Neural cell (in vitro differentiated cells): ENCODE measurements around the gene PLPPR5. TPM values are rescaled to one million over a fixed set of nuclear protein-coding genes. Genes with fewer than 3 reads are reported as not detected.

ENCODE experiments used
- H2AFZ ChIP-seq: fragments of 200-600, 300-800 bp; sonication (generic), shearing (Covaris generic); 2 replicates; pipeline ENCODE4 v1.6.0; 2014; ENCODE audit warnings: low read depth, mild to moderate bottlenecking, antibody characterized with exemption, low read length, moderate library complexity
- H3F3A ChIP-seq: fragments of 200-600 bp; shearing (Covaris generic); 2 replicates; pipeline ENCODE4 v1.6.1; 2016; ENCODE audit warnings: mild to moderate bottlenecking, moderate library complexity, mixed read lengths, antibody characterized with exemption, low read length; ENCODE audit not compliant: insufficient read depth, poor library complexity, severe bottlenecking
- H3K27ac ChIP-seq: fragments of 200-600, 300-800 bp; sonication (generic), shearing (Covaris generic); 2 replicates; pipeline ENCODE4 v1.5.1; 2014; ENCODE audit warnings: mild to moderate bottlenecking, low read length, moderate library complexity
- H3K27me3 ChIP-seq: fragments of 300-800, 200-600 bp; sonication (generic), shearing (Covaris generic); 2 replicates; pipeline ENCODE4 v1.6.0; 2014; ENCODE audit warnings: mild to moderate bottlenecking, low read depth, low read length, moderate library complexity; ENCODE audit not compliant: insufficient read depth
- H3K36me3 ChIP-seq: fragments of 300-800, 200-600 bp; sonication (generic), shearing (Covaris generic); 2 replicates; pipeline ENCODE4 v1.5.1; 2014; ENCODE audit warnings: mild to moderate bottlenecking, antibody characterized with exemption, low read length, moderate library complexity; ENCODE audit not compliant: insufficient read depth
- H3K4me2 ChIP-seq: fragments of 300-800, 200-600 bp; sonication (generic), shearing (Covaris generic); 2 replicates; pipeline ENCODE4 v1.6.0; 2014; ENCODE audit warnings: mild to moderate bottlenecking, low read length
- H3K4me3 ChIP-seq: fragments of 300-800, 200-600 bp; sonication (generic), shearing (Covaris generic); 2 replicates; pipeline ENCODE4 v1.5.1; 2014; ENCODE audit warnings: mild to moderate bottlenecking, low read length, moderate library complexity
- H3K79me2 ChIP-seq: fragments of 200-600 bp; shearing (Covaris generic); replicated peaks from 2 replicates; pipeline ENCODE4 v1.6.0; 2014; ENCODE audit warnings: mild to moderate bottlenecking, low read length, moderate library complexity; ENCODE audit not compliant: insufficient read depth
- H3K9ac ChIP-seq: fragments of 300-800, 200-600 bp; sonication (generic), shearing (Covaris generic); 2 replicates; pipeline ENCODE4 v1.6.1; 2016; ENCODE audit warnings: mild to moderate bottlenecking, low read length, mixed read lengths
- H3K9me2 ChIP-seq: fragments of 200-600 bp; shearing (Covaris generic); 2 replicates; pipeline ENCODE4 v1.6.1; 2016; ENCODE audit warnings: mild to moderate bottlenecking, low read length, mixed read lengths; ENCODE audit not compliant: insufficient read depth
- H3K9me3 ChIP-seq: fragments of 200-600, 300-800 bp; sonication (generic), shearing (Covaris generic); 2 replicates; pipeline ENCODE4 v1.6.1; 2016; ENCODE audit warnings: mild to moderate bottlenecking, mixed run types, low read length, moderate library complexity, mixed read lengths
- H4K20me1 ChIP-seq: fragments of 200-600 bp; shearing (Covaris generic); 2 replicates; pipeline ENCODE4 v1.6.1; 2016; ENCODE audit warnings: mild to moderate bottlenecking, mixed run types; ENCODE audit not compliant: insufficient read depth
- EP300 ChIP-seq: fragments of 450-650 bp; conservative IDR thresholded peaks from 2 replicates; pipeline ENCODE4 v1.6.1; 2014; ENCODE audit warnings: antibody characterized with exemption, mild to moderate bottlenecking, moderate library complexity; ENCODE audit not compliant: poor library complexity, severe bottlenecking
- EZH2 ChIP-seq: fragments of 200-600, 300-800 bp; shearing (Covaris generic), sonication (generic); IDR thresholded peaks from 2 replicates; pipeline ENCODE4 v1.6.1; 2014; ENCODE audit warnings: antibody characterized with exemption, low read length, borderline replicate concordance, mild to moderate bottlenecking; ENCODE audit not compliant: insufficient read depth, poor library complexity, severe bottlenecking
- MXI1 ChIP-seq: fragments of 450-650 bp; conservative IDR thresholded peaks from 2 replicates; pipeline ENCODE4 v1.6.1; 2014; ENCODE audit warnings: antibody characterized with exemption, mild to moderate bottlenecking; ENCODE audit not compliant: poor library complexity, severe bottlenecking
- POLR2AphosphoS5 ChIP-seq: IDR thresholded peaks from 2 replicates; pipeline ENCODE4 v1.6.1; 2012
- RAD21 ChIP-seq: fragments of 450-650 bp; conservative IDR thresholded peaks from 2 replicates; pipeline ENCODE4 v1.6.1; 2014; ENCODE audit warnings: antibody characterized with exemption, mild to moderate bottlenecking, moderate library complexity
- SMC3 ChIP-seq: fragments of 450-650 bp; conservative IDR thresholded peaks from 2 replicates; pipeline ENCODE4 v1.6.1; 2014; ENCODE audit warnings: antibody characterized with exemption, mild to moderate bottlenecking, moderate library complexity; ENCODE audit not compliant: poor library complexity
- TAF1 ChIP-seq: IDR thresholded peaks from 2 replicates; pipeline ENCODE4 v1.6.1; 2012; ENCODE audit warnings: low read depth
- polyA minus RNA-seq: library from RNA; depleted of rRNA, polyadenylated mRNA; stranded (reverse); fragments of >200 nt; gene quantifications from 2 replicates; pipeline ENCODE4 v1.2.3, GENCODE V29; 2014
- polyA plus RNA-seq: library from polyadenylated mRNA; depleted of rRNA; stranded (reverse); fragments of >200 nt; gene quantifications from 2 replicates; pipeline ENCODE4 v1.2.3, GENCODE V29; 2014
- TF ChIP-seq, protein P1 (sequence below): IDR thresholded peaks from 2 replicates; pipeline ENCODE4 v1.6.1; 2012; ENCODE audit warnings: borderline replicate concordance
- TF ChIP-seq, protein P2 (sequence below): fragments of 450-650 bp; IDR thresholded peaks from 2 replicates; pipeline ENCODE4 v1.5.1; 2014; ENCODE audit warnings: antibody characterized with exemption, mild to moderate bottlenecking, moderate library complexity; ENCODE audit not compliant: poor library complexity, severe bottlenecking

The PLPPR5 gene, protein sequence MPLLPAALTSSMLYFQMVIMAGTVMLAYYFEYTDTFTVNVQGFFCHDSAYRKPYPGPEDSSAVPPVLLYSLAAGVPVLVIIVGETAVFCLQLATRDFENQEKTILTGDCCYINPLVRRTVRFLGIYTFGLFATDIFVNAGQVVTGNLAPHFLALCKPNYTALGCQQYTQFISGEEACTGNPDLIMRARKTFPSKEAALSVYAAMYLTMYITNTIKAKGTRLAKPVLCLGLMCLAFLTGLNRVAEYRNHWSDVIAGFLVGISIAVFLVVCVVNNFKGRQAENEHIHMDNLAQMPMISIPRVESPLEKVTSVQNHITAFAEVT
- 17.0 and 21.9 TPM in 2 replicates for polyA plus RNA-seq
- polyA minus RNA-seq = 22.2 and 25.0 TPM in 2 replicates

DNA sequence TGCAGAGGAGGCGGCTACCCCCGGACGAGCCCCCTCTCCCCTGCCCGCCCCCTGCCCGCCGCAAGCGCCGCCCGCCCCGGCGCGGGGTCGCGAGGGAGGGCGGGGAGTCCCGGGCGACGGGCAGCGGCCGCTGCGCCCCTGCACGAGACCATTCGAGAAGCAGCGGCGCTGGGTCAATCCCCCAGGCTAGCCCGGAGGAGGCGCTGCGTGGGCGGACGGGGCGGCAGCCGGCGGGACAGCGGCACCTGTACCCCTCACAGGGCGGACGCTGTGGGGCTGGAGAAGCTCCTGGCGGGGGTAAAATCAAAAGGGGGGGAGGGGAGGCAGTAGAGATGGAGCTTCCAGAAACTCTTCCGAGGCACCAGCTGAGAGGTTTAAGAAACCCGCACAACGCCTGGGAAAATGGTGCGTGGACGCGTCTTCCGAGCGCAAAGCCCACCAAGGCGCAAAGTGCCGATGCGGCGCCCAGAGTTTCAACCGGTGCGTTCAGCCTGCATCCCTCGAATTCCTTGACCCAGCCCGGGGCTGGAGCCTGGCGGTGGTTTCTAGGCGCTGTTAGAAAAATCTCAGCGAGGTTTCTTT, at the start of gene PLPPR5:
Gene PLPPR5 (minus strand): TSS at position 1 of the 582 bp plus-strand sequence. CDS start 190 bp downstream, outside the sequence.
- Histone ChIP-seq H3K27me3 (peaks cover 19% of the 10 kb centered on the region), H3K36me3 (no peaks in the 10 kb centered on the region), H3F3A (no peaks in the 10 kb centered on the region), H2AFZ (peak within 1 kb of the TSS; percentile 71), H3K4me2 (peak within 1 kb of the TSS; percentile 69), H3K79me2 (no peaks in the 10 kb centered on the region), H3K27ac (peak within 1 kb of the TSS; percentile 55), H3K9me3 (no peaks in the 10 kb centered on the region), H3K9me2 (no peaks in the 10 kb centered on the region), H3K9ac (peak within 1 kb of the TSS; percentile 69), H4K20me1 (no peaks in the 10 kb centered on the region), H3K4me3 (peak within 1 kb of the TSS; percentile 83)
- no peak for TF ChIP-seq SMC3
- TF ChIP-seq, protein P1, sequence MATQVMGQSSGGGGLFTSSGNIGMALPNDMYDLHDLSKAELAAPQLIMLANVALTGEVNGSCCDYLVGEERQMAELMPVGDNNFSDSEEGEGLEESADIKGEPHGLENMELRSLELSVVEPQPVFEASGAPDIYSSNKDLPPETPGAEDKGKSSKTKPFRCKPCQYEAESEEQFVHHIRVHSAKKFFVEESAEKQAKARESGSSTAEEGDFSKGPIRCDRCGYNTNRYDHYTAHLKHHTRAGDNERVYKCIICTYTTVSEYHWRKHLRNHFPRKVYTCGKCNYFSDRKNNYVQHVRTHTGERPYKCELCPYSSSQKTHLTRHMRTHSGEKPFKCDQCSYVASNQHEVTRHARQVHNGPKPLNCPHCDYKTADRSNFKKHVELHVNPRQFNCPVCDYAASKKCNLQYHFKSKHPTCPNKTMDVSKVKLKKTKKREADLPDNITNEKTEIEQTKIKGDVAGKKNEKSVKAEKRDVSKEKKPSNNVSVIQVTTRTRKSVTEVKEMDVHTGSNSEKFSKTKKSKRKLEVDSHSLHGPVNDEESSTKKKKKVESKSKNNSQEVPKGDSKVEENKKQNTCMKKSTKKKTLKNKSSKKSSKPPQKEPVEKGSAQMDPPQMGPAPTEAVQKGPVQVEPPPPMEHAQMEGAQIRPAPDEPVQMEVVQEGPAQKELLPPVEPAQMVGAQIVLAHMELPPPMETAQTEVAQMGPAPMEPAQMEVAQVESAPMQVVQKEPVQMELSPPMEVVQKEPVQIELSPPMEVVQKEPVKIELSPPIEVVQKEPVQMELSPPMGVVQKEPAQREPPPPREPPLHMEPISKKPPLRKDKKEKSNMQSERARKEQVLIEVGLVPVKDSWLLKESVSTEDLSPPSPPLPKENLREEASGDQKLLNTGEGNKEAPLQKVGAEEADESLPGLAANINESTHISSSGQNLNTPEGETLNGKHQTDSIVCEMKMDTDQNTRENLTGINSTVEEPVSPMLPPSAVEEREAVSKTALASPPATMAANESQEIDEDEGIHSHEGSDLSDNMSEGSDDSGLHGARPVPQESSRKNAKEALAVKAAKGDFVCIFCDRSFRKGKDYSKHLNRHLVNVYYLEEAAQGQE = no peak
- no peak for TF ChIP-seq RAD21
- TF ChIP-seq EZH2 = no peak
- TF ChIP-seq EP300 = no peak
- TF ChIP-seq POLR2AphosphoS5 = no peak
- no peak for TF ChIP-seq TAF1
- no peak for TF ChIP-seq MXI1
- TF ChIP-seq, protein P2, sequence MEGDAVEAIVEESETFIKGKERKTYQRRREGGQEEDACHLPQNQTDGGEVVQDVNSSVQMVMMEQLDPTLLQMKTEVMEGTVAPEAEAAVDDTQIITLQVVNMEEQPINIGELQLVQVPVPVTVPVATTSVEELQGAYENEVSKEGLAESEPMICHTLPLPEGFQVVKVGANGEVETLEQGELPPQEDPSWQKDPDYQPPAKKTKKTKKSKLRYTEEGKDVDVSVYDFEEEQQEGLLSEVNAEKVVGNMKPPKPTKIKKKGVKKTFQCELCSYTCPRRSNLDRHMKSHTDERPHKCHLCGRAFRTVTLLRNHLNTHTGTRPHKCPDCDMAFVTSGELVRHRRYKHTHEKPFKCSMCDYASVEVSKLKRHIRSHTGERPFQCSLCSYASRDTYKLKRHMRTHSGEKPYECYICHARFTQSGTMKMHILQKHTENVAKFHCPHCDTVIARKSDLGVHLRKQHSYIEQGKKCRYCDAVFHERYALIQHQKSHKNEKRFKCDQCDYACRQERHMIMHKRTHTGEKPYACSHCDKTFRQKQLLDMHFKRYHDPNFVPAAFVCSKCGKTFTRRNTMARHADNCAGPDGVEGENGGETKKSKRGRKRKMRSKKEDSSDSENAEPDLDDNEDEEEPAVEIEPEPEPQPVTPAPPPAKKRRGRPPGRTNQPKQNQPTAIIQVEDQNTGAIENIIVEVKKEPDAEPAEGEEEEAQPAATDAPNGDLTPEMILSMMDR = no peak

DNA sequence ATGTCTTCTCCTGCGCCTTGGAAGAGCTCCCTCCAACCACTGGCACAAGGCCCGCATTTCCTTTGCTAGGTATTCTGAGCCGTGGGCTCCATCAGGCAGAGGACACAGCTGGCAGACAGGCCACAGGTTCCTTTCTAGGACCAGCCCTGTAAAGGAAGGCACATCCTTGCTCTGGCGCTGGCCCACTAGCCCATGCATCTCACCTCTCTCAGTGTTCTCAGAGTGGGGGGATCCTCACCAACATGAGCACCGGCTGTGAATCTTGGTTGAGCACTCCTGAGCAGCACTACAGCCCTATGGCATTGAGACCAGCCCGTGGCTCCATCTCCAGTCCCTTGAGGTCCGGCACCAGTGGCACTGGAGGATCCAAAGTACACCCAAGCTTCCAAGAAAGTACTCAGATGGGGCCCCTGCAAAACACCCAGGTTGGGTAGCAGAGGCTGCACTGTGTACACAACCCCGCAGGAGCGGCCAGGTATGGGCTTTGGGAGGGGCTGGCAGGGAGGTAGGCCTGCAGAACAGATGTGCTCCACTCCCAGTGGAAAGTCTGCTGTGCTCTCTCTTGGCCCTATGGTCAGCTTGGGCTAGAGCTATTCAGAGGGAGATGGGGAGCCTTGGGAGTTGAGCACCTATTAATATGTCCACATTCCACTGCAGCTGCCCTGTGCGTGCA, 47.1 kb upstream of the PLPPR5 start:
- Histone ChIP-seq H2AFZ (no peak overlapping the region), H3K79me2 (no peaks in the 10 kb centered on the region), H3K9me3 (no peaks in the 10 kb centered on the region), H4K20me1 (no peaks in the 10 kb centered on the region), H3K4me2 (no peak overlapping the region), H3K36me3 (no peaks in the 10 kb centered on the region), H3K27ac (no peak overlapping the region), H3K9me2 (no peaks in the 10 kb centered on the region), H3K27me3 (no peaks in the 10 kb centered on the region), H3K9ac (no peak overlapping the region), H3F3A (no peaks in the 10 kb centered on the region), H3K4me3 (no peak overlapping the region)
- TF ChIP-seq, protein P2 = no peak
